Activated CD8-positive, alpha-beta T cell treated with anti-CD3 and anti-CD28 coated beads for 36 hours (primary cell): ENCODE measurements around the gene CACNG4. TPM values are rescaled to one million over a fixed set of nuclear protein-coding genes. Genes with fewer than 3 reads are reported as not detected.

ENCODE experiments used
- ATAC-seq: fragments of 200-7000 bp; cut with Tn5 transposase; one replicate; pipeline ENCODE4 v1.10.0; 2021; ENCODE audit warnings: mild to moderate bottlenecking, moderate library complexity
- CTCF ChIA-PET: fragments of 350-600 bp; sonication (Branson Sonifier 250); formaldehyde crosslinking; loops from one replicate; lab custom pipeline; 2021; ENCODE audit warnings: antibody characterized with exemption; lab: Charles Lee
- POLR2A ChIA-PET: fragments of 350-600 bp; sonication (Branson Sonifier 250); formaldehyde crosslinking; loops from one replicate; lab custom pipeline; 2021; ENCODE audit warnings: antibody characterized with exemption; lab: Charles Lee
- DNase-seq: peaks from one replicate; pipeline ENCODE4 v3.0.0-alpha.2; 2020
- H3K27ac Mint-ChIP-seq: one replicate; pipeline ENCODE4 v1.8.0; 2021; ENCODE audit warnings: mild to moderate bottlenecking, mixed read lengths
- H3K27me3 Mint-ChIP-seq: one replicate; pipeline ENCODE4 v1.8.0; 2021; ENCODE audit warnings: mixed read lengths
- H3K36me3 Mint-ChIP-seq: one replicate; pipeline ENCODE4 v1.8.0; 2021; ENCODE audit warnings: low read depth, mixed read lengths
- H3K4me1 Mint-ChIP-seq: one replicate; pipeline ENCODE4 v1.8.0; 2021; ENCODE audit warnings: low read depth, mixed read lengths
- H3K4me3 Mint-ChIP-seq: one replicate; pipeline ENCODE4 v1.8.0; 2021; ENCODE audit warnings: mild to moderate bottlenecking, moderate library complexity, mixed read lengths
- H3K9me3 Mint-ChIP-seq: one replicate; pipeline ENCODE4 v1.8.0; 2021; ENCODE audit warnings: mixed read lengths
- intact Hi-C: fragments of 100-400 bp; cut with micrococcal nuclease; formaldehyde crosslinking; loops from one replicate; pipeline ENCODE4 v1.10.0; 2022
- total RNA-seq, 2 experiments: library from RNA; stranded (reverse); gene quantifications; one replicate each; pipeline ENCODE4 v1.2.3, GENCODE V29; 2021
- TF ChIP-seq, protein P1 (sequence below): fragments of 200-600 bp; IDR thresholded peaks from one replicate; pipeline ENCODE4 v1.8.0; 2022; ENCODE audit warnings: antibody characterized with exemption, mild to moderate bottlenecking

Gene CACNG4
- total RNA-seq, 2 experiments from 2014 or later, result not detected

DNA sequence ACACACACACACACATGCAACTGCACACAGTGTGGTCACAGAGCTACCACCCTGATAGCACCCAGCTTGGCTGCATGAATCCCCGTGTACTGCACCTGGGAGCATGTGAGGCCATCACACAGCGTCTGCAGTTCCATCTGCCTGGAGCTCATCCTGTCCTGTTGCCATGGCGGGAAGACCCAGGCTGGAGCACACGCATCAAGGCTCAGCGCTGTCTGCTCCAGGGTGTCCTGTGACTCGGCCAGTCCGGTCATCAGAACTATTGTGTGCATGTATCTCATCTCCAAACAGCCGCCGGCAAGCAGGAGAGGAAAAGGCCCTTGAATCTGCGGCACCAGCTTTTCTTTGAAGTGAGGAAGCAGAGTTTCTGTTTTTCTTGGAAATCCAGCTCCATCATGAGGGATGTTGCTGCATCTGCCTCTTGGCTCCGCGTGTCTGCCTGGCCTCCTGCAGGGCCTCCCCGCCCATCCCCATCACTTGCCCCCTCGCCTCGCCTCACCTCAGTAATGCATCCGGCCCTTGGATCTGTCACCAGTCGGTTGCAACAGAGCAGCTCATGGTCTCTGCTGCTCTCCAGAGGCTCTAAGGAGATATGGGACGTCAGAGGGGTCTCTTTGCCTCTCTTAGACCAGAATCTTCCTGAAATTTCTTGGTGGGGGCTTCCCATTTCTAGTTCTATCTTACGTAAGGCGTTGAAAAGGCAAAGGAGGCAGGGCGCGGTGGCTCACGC is 23.7 kb downstream of the CACNG4 start:
- Mint-ChIP-seq H3K27ac (no peak overlapping the region), H3K9me3 (no peaks in the 10 kb centered on the region), H3K36me3 (no peaks in the 10 kb centered on the region), H3K4me3 (no peak overlapping the region), H3K4me1 (peaks cover 7% of the 10 kb centered on the region), H3K27me3 (peaks cover 23% of the 10 kb centered on the region)
- TF ChIP-seq, protein P1, sequence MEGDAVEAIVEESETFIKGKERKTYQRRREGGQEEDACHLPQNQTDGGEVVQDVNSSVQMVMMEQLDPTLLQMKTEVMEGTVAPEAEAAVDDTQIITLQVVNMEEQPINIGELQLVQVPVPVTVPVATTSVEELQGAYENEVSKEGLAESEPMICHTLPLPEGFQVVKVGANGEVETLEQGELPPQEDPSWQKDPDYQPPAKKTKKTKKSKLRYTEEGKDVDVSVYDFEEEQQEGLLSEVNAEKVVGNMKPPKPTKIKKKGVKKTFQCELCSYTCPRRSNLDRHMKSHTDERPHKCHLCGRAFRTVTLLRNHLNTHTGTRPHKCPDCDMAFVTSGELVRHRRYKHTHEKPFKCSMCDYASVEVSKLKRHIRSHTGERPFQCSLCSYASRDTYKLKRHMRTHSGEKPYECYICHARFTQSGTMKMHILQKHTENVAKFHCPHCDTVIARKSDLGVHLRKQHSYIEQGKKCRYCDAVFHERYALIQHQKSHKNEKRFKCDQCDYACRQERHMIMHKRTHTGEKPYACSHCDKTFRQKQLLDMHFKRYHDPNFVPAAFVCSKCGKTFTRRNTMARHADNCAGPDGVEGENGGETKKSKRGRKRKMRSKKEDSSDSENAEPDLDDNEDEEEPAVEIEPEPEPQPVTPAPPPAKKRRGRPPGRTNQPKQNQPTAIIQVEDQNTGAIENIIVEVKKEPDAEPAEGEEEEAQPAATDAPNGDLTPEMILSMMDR, result no peak
- intact Hi-C loops, result no loop called here
- ATAC-seq (no peak), DNase-seq (no peak)
- POLR2A ChIA-PET, result no interaction called here
- CTCF ChIA-PET, result no interaction called here

DNA sequence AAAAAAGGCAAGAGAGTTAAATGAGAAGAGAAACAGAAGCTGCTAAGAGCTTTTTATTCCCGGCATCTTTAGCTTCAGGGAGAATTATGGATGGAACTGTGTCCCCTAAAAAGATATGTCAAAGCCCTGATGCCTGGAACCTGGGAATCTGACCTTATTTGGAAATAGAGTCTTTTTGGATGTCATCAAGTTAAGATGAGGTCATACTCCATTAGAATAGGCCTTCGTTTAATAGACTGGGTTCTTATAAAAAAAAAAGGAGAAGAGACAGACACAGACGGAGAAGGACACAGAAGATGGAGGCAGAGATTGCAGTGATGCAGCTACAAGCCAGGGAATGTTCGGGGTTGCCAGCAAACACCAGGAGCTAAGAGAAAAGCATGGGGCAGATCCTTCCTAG is 24.6 kb downstream of the CACNG4 start:
- intact Hi-C loops, result no loop called here
- ATAC-seq (no peak), DNase-seq (no peak)
- H3K4me1 Mint-ChIP-seq, result peaks cover 7% of the 10 kb centered on the region
- no peaks in the 10 kb centered on the region for H3K9me3 Mint-ChIP-seq
- H3K36me3 Mint-ChIP-seq, result no peaks in the 10 kb centered on the region
- no peak overlapping the region for H3K4me3 Mint-ChIP-seq
- peaks cover 20% of the 10 kb centered on the region for H3K27me3 Mint-ChIP-seq
- no peak overlapping the region for H3K27ac Mint-ChIP-seq
- ChIA-PET CTCF (no interaction called here), POLR2A (no interaction called here)
- TF ChIP-seq, protein P1, result no peak

DNA sequence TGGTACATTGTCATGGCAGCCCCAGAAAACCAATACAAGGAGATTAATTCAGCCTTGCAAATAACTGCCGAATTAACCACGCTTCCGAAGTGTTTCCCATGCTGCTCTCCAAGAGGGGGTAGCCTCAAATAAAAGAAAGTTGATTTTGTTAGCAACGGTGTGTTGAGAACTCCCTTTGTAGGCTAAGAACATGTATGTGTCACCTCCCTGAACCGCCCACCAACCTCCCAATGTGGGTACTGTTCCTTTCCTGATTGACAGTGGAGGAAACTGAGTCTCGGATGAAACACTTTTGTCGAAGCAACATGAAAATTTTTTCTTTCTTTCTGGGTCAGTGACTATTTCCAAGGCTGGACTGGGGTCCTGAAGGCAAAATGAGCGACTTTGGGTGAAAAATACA is 25.1 kb downstream of the CACNG4 start:
- H3K4me1 Mint-ChIP-seq, result peaks cover 7% of the 10 kb centered on the region
- H3K4me3 Mint-ChIP-seq, result no peak overlapping the region
- H3K9me3 Mint-ChIP-seq, result no peaks in the 10 kb centered on the region
- peaks cover 20% of the 10 kb centered on the region for H3K27me3 Mint-ChIP-seq
- ATAC-seq, result no peak
- POLR2A ChIA-PET, result no interaction called here
- H3K36me3 Mint-ChIP-seq, result no peaks in the 10 kb centered on the region
- intact Hi-C loops, result no loop called here
- CTCF ChIA-PET, result no interaction called here
- DNase-seq, result no peak
- H3K27ac Mint-ChIP-seq, result no peak overlapping the region
- TF ChIP-seq, protein P1, result no peak

DNA sequence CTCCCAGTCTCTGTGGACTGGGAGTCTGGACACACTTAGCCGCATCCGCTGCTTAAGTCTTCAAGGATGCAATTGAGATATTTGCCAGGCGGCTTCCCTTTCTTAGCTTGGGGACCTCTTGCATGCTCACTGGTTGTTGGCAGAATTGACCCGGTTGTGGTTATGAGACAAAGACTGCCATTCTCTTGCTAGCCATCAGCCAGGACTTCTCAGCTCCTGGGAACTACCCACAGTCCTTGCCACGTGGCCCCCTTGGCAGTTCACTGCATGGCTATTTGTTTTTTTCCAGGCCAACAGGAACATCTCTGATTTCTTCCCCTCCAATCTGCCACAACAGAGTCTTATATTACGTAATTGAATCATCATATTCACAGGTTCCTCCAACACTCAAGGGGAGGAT is 25.5 kb downstream of the CACNG4 start:
- Mint-ChIP-seq H3K36me3 (no peaks in the 10 kb centered on the region), H3K4me3 (no peak overlapping the region), H3K27me3 (peaks cover 20% of the 10 kb centered on the region), H3K9me3 (no peaks in the 10 kb centered on the region), H3K27ac (no peak overlapping the region), H3K4me1 (peaks cover 7% of the 10 kb centered on the region)
- intact Hi-C loops, result no loop called here
- no peak for DNase-seq
- no peak for ATAC-seq
- ChIA-PET POLR2A (no interaction called here), CTCF (no interaction called here)
- TF ChIP-seq, protein P1, result no peak

DNA sequence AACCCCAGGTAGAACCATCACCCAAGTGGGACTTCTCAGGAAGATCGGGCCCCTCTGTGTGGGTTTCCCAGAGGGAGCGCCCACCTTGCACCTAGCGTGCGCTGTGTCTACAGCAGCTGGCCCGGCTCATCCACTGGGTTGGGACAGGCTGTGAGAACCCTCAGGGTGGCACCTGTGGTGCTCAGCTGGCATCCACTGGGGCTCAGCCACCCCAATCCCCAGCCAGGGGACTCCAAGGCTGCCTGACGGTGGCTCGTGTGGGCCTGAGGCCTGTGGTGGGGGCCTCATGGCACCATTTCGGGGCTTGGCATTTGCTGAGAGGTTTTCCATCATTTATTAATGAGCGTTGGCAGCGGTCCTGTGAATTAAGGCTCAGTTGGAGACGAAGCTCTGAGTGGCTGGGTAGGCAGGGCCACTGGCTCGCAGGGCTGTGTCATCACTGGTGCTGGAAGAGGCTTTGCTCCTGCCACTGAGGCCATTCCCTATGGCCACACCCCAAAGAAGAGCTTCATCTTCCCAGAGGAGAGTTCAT is 28.5 kb downstream of the CACNG4 start:
- Mint-ChIP-seq H3K4me1 (no peaks in the 10 kb centered on the region), H3K27me3 (peaks cover 12% of the 10 kb centered on the region), H3K36me3 (no peaks in the 10 kb centered on the region), H3K27ac (no peak overlapping the region), H3K9me3 (no peaks in the 10 kb centered on the region), H3K4me3 (no peak overlapping the region)
- TF ChIP-seq, protein P1, result no peak
- CTCF ChIA-PET, result no interaction called here
- DNase-seq (no peak), ATAC-seq (no peak)
- intact Hi-C loops, result no loop called here
- POLR2A ChIA-PET, result no interaction called here
